Upper lobe of left lung (tissue), 4 donors: ENCODE data around the gene PRKCA.

Experiments
- POLR2A ChIP-seq, 4 donors: fragments of 450-650 bp; IDR thresholded peaks; one replicate each; pipeline ENCODE4 v1.5.1; 2016 to 2017; ENCODE audit warnings: antibody characterized with exemption in 4 of 4, mild to moderate bottlenecking in 2 of 4
- TF ChIP-seq, protein P1 (sequence below), 6 experiments: fragments of 450-650 bp in 4 of 6; fragments of 200-600 bp in 2 of 6; sonication (generic) in 2 of 6; IDR thresholded peaks; one replicate each; pipeline ENCODE4 v1.5.1; 2016 to 2019; ENCODE audit warnings: antibody characterized with exemption in 6 of 6

DNA sequence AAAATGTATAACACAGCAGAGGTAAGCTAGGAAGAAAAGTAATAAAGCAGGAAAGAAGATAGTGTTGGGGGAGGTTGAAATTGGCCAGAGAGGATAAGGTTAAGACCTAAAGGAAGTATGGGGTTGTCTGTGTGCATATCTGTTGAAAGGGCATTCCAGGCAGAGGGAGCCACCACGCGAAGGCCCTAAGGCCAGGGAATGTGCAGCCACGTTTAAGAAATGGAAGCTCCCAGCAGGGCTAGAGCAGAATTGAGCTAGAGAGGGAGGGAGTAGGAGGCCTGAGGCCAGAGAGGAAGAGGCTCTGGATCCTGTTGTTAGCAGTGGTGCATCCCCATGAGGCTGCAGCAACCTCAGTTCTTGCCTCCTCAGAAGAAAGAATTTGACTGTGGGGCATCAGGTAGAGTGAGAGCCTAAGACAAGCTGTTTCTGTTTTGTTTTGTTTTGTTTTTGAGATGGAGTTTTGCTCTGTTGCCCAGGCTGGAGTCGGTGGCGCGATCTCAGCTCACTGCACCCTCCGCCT, 473.5 kb downstream of the PRKCA start:
- TF ChIP-seq, protein P1, sequence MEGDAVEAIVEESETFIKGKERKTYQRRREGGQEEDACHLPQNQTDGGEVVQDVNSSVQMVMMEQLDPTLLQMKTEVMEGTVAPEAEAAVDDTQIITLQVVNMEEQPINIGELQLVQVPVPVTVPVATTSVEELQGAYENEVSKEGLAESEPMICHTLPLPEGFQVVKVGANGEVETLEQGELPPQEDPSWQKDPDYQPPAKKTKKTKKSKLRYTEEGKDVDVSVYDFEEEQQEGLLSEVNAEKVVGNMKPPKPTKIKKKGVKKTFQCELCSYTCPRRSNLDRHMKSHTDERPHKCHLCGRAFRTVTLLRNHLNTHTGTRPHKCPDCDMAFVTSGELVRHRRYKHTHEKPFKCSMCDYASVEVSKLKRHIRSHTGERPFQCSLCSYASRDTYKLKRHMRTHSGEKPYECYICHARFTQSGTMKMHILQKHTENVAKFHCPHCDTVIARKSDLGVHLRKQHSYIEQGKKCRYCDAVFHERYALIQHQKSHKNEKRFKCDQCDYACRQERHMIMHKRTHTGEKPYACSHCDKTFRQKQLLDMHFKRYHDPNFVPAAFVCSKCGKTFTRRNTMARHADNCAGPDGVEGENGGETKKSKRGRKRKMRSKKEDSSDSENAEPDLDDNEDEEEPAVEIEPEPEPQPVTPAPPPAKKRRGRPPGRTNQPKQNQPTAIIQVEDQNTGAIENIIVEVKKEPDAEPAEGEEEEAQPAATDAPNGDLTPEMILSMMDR (IDR thresholded peaks at IDR 0.05): no peak
- TF ChIP-seq POLR2A (IDR thresholded peaks at IDR 0.05): no peak
